Liver (tissue), 9 donors: ENCODE measurements around the gene HYAL4. TPM values are rescaled to one million over a fixed set of nuclear protein-coding genes. Genes with fewer than 3 reads are reported as not detected.

Experiments used
- DNase-seq: peaks from one replicate; pipeline ENCODE4 v3.0.0-alpha.2; 2017; ENCODE audit warnings: low spot score
- H3K27ac ChIP-seq, 2 donors: one replicate each; pipeline ENCODE4 v1.7.0; 2013; ENCODE audit warnings: inconsistent platforms in 2 of 2, low read length in 2 of 2, control low read depth in 1 of 2, low read depth in 1 of 2, mild to moderate bottlenecking in 1 of 2
- H3K27me3 ChIP-seq, 4 donors: one replicate each; pipeline versions ENCODE4 v1.6.1 to v1.7.0; 2013; ENCODE audit warnings: low read length in 3 of 4, inconsistent platforms in 1 of 4, mild to moderate bottlenecking in 1 of 4, moderate library complexity in 1 of 4; ENCODE audit not compliant: control insufficient read depth in 4 of 4, insufficient read depth in 4 of 4
- H3K36me3 ChIP-seq, 4 donors: one replicate each; pipeline versions ENCODE4 v1.6.1 to v1.7.0; 2013; ENCODE audit warnings: low read length in 3 of 4, mild to moderate bottlenecking in 3 of 4, low read depth in 1 of 4, moderate library complexity in 1 of 4; ENCODE audit not compliant: control insufficient read depth in 4 of 4, insufficient read depth in 3 of 4
- H3K4me1 ChIP-seq, 4 donors: one replicate each; pipeline versions ENCODE4 v1.6.1 to v1.7.0; 2013; ENCODE audit warnings: low read length in 3 of 4, mild to moderate bottlenecking in 3 of 4, moderate library complexity in 1 of 4; ENCODE audit not compliant: control insufficient read depth in 4 of 4, insufficient read depth in 4 of 4
- H3K4me3 ChIP-seq, 3 donors: one replicate each; pipeline versions ENCODE4 v1.6.1 to v1.7.0; 2013; ENCODE audit warnings: low read length in 3 of 3, control low read depth in 1 of 3, low read depth in 1 of 3, mild to moderate bottlenecking in 1 of 3
- H3K9ac ChIP-seq, 2 donors: one replicate each; pipeline ENCODE4 v1.7.0; 2013; ENCODE audit warnings: low read length in 2 of 2, mild to moderate bottlenecking in 2 of 2, moderate library complexity in 2 of 2, control low read depth in 1 of 2, low read depth in 1 of 2
- H3K9me3 ChIP-seq, 4 donors: one replicate each; pipeline versions ENCODE4 v1.6.1 to v1.7.0; 2013; ENCODE audit warnings: low read length in 3 of 4; ENCODE audit not compliant: control insufficient read depth in 4 of 4
- ATF3 ChIP-seq: IDR thresholded peaks from 2 replicates; pipeline ENCODE4 v1.6.1; 2016; ENCODE audit warnings: antibody characterized with exemption
- CTCF ChIP-seq: fragments of 150-350 bp; IDR thresholded peaks from 2 replicates; pipeline ENCODE4 v1.5.1; 2017; ENCODE audit warnings: improper control_type of control experiment, low read depth, low read length; ENCODE audit not compliant: missing input control
- EGR1 ChIP-seq, 2 donors: IDR thresholded peaks; 2 replicates each; pipeline ENCODE4 v1.6.1; 2016 to 2018; ENCODE audit warnings: antibody characterized with exemption in 2 of 2, low read depth in 2 of 2
- FOXA1 ChIP-seq: IDR thresholded peaks from 2 replicates; pipeline ENCODE4 v1.6.1; 2016; ENCODE audit warnings: antibody characterized with exemption
- FOXA2 ChIP-seq: IDR thresholded peaks from 2 replicates; pipeline ENCODE4 v1.6.1; 2016; ENCODE audit warnings: antibody characterized with exemption
- GABPA ChIP-seq, 2 donors: IDR thresholded peaks in 1 of 2; conservative IDR thresholded peaks in 1 of 2; 2 replicates each; pipeline ENCODE4 v1.6.1; 2016; ENCODE audit warnings: antibody characterized with exemption in 2 of 2, mild to moderate bottlenecking in 1 of 2, moderate library complexity in 1 of 2
- HNF4A ChIP-seq, 2 donors: conservative IDR thresholded peaks; 2 replicates each; pipeline ENCODE4 v1.6.1; 2016; ENCODE audit warnings: antibody characterized with exemption in 2 of 2, mild to moderate bottlenecking in 2 of 2
- JUND ChIP-seq, 2 donors: IDR thresholded peaks; 2 replicates each; pipeline ENCODE4 v1.6.1; 2016; ENCODE audit warnings: antibody characterized with exemption in 2 of 2
- MAX ChIP-seq: IDR thresholded peaks from 2 replicates; pipeline ENCODE4 v1.6.1; 2016; ENCODE audit warnings: antibody characterized with exemption
- RAD21 ChIP-seq, 2 donors: IDR thresholded peaks; 2 replicates each; pipeline ENCODE4 v1.6.1; 2016; ENCODE audit warnings: antibody characterized with exemption in 2 of 2, mild to moderate bottlenecking in 2 of 2
- RXRA ChIP-seq, 2 donors: IDR thresholded peaks; 2 replicates each; pipeline ENCODE4 v1.6.1; 2017 to 2018; ENCODE audit warnings: antibody characterized with exemption in 2 of 2, mild to moderate bottlenecking in 1 of 2
- SP1 ChIP-seq: IDR thresholded peaks from 2 replicates; pipeline ENCODE4 v1.6.1; 2018; ENCODE audit warnings: antibody characterized with exemption, mild to moderate bottlenecking
- YY1 ChIP-seq: IDR thresholded peaks from 2 replicates; pipeline ENCODE4 v1.6.1; 2016; ENCODE audit warnings: antibody characterized with exemption, mild to moderate bottlenecking
- ZBTB33 ChIP-seq: IDR thresholded peaks from 2 replicates; pipeline ENCODE4 v1.6.1; 2016; ENCODE audit warnings: antibody characterized with exemption
- WGBS: extraction: QIAGEN DNeasy Blood & Tissue Kit; methylation state at CpG from one replicate; pipeline ENCODE4 v1.1.7; 2013; 5-methylcytosine and 5-hydroxymethylcytosine counted together
- polyA plus RNA-seq, 2 donors: library from polyadenylated mRNA; stranded (reverse) in 1 of 2; unstranded in 1 of 2; fragments of 200-250 nt in 1 of 2; fragments of >200 nt in 1 of 2; fragmentation: Nextera tagmentation in 1 of 2; extraction: Ambion mirVana in 1 of 2; gene quantifications; one replicate each; pipeline versions ENCODE4 v1.2.1 to v1.2.3, GENCODE V29; 2013 to 2015
- total RNA-seq, 2 donors: library from RNA; depleted of rRNA; stranded (reverse); fragments of >200 nt; gene quantifications; one replicate each; pipeline ENCODE4 v1.2.3, GENCODE V29; 2014
- donor health status: healthy.
- donor health status: healthy.
- donor health status: healthy.
- donor health status: healthy.
- donor health status: healthy.

Gene HYAL4
- total and polyA plus RNA-seq, 4 donors, result not detected

- no peak for TF ChIP-seq MAX
- peak in 1 of 2 donors; percentile 29 for TF ChIP-seq HNF4A (conservative IDR thresholded peaks at IDR 0.05)
- no peak for TF ChIP-seq GABPA (IDR thresholded peaks at IDR 0.05 in 1 of 2, conservative IDR thresholded peaks at IDR 0.05 in 1 of 2)
- peak; percentile 25 for TF ChIP-seq CTCF
- peak; percentile 19 for TF ChIP-seq SP1
- peak; percentile 66 to 71 for TF ChIP-seq RAD21 (IDR thresholded peaks at IDR 0.05)
- Histone ChIP-seq H3K27me3 (no peaks in the 10 kb centered on the region), H3K4me1 (peaks cover 0 to 15% (median 12%) of the 10 kb centered on the region in 4 donors), H3K4me3 (no peak overlapping the region), H3K36me3 (no peaks in the 10 kb centered on the region), H3K27ac (no peak overlapping the region), H3K9ac (no peak overlapping the region), H3K9me3 (no peaks in the 10 kb centered on the region)
- 11% methylated on average over 2 of the region's 2 CpGs for WGBS
- DNase-seq, result no peak
Observed at GRCh38 chr7:123916240-123916724, 71.3 kb downstream of the HYAL4 start.

GRCh38 chr7:123917878-123918277, 72.9 kb downstream of the HYAL4 start:
- Histone ChIP-seq H3K4me1 (peaks cover 0 to 15% (median 12%) of the 10 kb centered on the region in 4 donors), H3K9me3 (no peaks in the 10 kb centered on the region), H3K27me3 (no peaks in the 10 kb centered on the region), H3K27ac (no peak overlapping the region), H3K9ac (no peak overlapping the region), H3K36me3 (no peaks in the 10 kb centered on the region), H3K4me3 (no peak overlapping the region)
- 95% methylated on average over 12 of the region's 12 CpGs for WGBS
- no peak for DNase-seq
- TF ChIP-seq HNF4A (conservative IDR thresholded peaks at IDR 0.05) (no peak), RXRA (IDR thresholded peaks at IDR 0.05) (no peak), CTCF (no peak), FOXA1 (no peak), FOXA2 (no peak), ATF3 (no peak), JUND (IDR thresholded peaks at IDR 0.05) (no peak), ZBTB33 (no peak), YY1 (no peak), SP1 (no peak), MAX (no peak), EGR1 (IDR thresholded peaks at IDR 0.05; ENCODE audit: low read depth in 2 of 2) (no peak)
